CD4-positive, alpha-beta T cell treated with Interleukin-21 for 1 hour (primary cell): Measurements from ENCODE around the gene C5orf15.

Experiments used
- DNase-seq: peaks from one replicate; pipeline ENCODE4 v3.0.0-alpha.2; 2020

The C5orf15 gene

GRCh38 chr5:133968204-133968980 lies at the start of gene C5orf15:
Gene C5orf15, minus strand, starts transcription at chr5:133968625. Its CDS starts 41 bp downstream, at chr5:133968584.
- DNase-seq: peak; percentile 93

GRCh38 chr5:134008266-134008749 lies 39.9 kb upstream of the C5orf15 start:
- no peak for DNase-seq

- no peak for DNase-seq
Observed at GRCh38 chr5:134007581-134008265, 39.3 kb upstream of the C5orf15 start.

GRCh38 chr5:134006115-134006514 lies 37.7 kb upstream of the C5orf15 start:
- no peak for DNase-seq

GRCh38 chr5:134005417-134006061 lies 37.1 kb upstream of the C5orf15 start:
- no peak for DNase-seq

- peak; percentile 87 for DNase-seq
Observed at GRCh38 chr5:134004626-134005416, 36.4 kb upstream of the C5orf15 start, which contains the start of gene VDAC1. Gene VDAC1, minus strand, starts transcription at chr5:134004975. Its CDS starts 11,963 bp downstream, at chr5:133993012.

GRCh38 chr5:134003817-134004625 lies 35.6 kb upstream of the C5orf15 start:
- peak; percentile 59 for DNase-seq

- no peak for DNase-seq
Observed at GRCh38 chr5:134003064-134003816, 34.8 kb upstream of the C5orf15 start.

GRCh38 chr5:134001938-134002731 lies 33.7 kb upstream of the C5orf15 start:
- no peak for DNase-seq

GRCh38 chr5:134000696-134001453 lies 32.5 kb upstream of the C5orf15 start:
- no peak for DNase-seq

- DNase-seq: no peak
Observed at GRCh38 chr5:134000091-134000511, 31.7 kb upstream of the C5orf15 start.

GRCh38 chr5:133998807-133999206 lies 30.4 kb upstream of the C5orf15 start:
- no peak for DNase-seq

- DNase-seq: no peak
Observed at GRCh38 chr5:133998042-133998441, 29.6 kb upstream of the C5orf15 start.

- no peak for DNase-seq
Observed at GRCh38 chr5:133996683-133997252, 28.3 kb upstream of the C5orf15 start.

- DNase-seq: no peak
Observed at GRCh38 chr5:133995883-133996563, 27.6 kb upstream of the C5orf15 start.

- no peak for DNase-seq
Observed at GRCh38 chr5:133995341-133995740, 26.9 kb upstream of the C5orf15 start.

GRCh38 chr5:133994990-133995333 lies 26.5 kb upstream of the C5orf15 start:
- no peak for DNase-seq

- no peak for DNase-seq
Observed at GRCh38 chr5:133994297-133994989, 26.0 kb upstream of the C5orf15 start.
